PC-3 (cell line): ENCODE results near the gene DNAJB6.

ENCODE experiments used
- CTCF ChIP-seq: fragments of 300-600 bp; sonication (generic); conservative IDR thresholded peaks from 2 replicates; pipeline ENCODE4 v1.5.1; 2017; ENCODE audit warnings: antibody characterized with exemption, low read depth, mild to moderate bottlenecking, low read length
- EZH2 ChIP-seq: fragments of 300-600 bp; sonication (generic); IDR thresholded peaks from one replicate; pipeline ENCODE4 v1.6.1; 2017; ENCODE audit warnings: antibody characterized with exemption, mild to moderate bottlenecking, low read length; ENCODE audit not compliant: unreplicated experiment

DNA sequence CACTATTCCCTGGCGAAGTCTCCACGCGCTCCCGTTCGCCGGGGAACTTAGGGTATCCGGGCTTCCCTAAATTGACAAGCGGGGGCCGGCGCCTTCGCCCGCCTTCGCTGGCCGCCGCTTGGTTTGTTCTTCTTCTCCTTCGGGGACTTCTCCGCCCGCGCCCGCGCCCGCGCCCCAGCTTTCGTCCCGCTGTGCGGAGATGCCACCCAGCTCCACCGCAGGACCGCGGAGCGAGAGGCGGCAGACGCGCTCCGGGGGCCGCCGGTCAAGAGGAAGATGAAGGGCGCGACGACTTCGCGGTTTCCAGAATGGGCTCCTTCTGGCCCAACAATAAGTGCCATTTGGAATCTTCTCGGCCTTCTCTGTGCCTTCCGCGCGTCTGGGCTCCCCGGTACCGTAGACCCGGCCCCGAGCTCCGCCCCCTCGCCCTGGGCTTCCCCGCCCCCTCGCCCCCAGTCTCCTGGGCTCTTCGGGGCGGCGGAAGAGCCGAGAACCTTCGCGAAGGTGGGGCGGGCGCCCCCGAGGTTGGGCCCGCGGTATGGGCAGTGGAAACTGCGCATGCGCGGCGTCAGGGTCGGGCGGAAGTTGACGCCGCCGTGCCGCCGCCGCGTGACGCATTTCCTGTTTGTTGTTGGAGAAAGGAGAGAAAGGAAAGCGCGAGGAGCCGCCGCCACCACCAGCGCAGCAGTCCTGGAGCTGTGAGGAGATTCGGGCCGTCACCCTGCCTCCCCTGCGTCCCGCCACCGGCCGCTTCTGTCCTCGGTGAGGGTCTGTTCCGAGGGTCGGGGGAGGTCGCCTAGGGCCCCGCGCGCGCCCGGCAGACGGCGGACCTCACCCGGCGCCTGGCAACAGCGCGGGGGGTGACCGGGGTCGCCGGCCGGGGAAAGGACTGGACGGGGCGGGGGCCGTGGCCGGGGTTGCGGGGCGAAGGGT is at the start of gene DNAJB6:
- TF ChIP-seq CTCF (no peak), EZH2 (no peak)
